IPS DF 6.9 (cell line): ENCODE measurements around the gene CELA2A.
"Not testable (repeated sequence)": the region's sequence is repeated elsewhere in the genome, so short reads cannot be mapped to it uniquely, and the experiment has no call there.

ENCODE experiments used
- DNase-seq: peaks from one replicate; pipeline ENCODE4 v3.0.0-alpha.2; 2013; ENCODE audit warnings: low read depth, low spot score
- H3K27ac ChIP-seq: one replicate; pipeline ENCODE4 v1.5.1; 2013; ENCODE audit warnings: low read length, control low read depth
- H3K27me3 ChIP-seq: 2 replicates; pipeline ENCODE4 v1.6.1; 2013; ENCODE audit warnings: mild to moderate bottlenecking, low read length; ENCODE audit not compliant: control insufficient read depth, insufficient read depth
- H3K36me3 ChIP-seq: 2 replicates; pipeline ENCODE4 v1.6.1; 2013; ENCODE audit warnings: low read length; ENCODE audit not compliant: control insufficient read depth, insufficient read depth
- H3K4me1 ChIP-seq: 2 replicates; pipeline ENCODE4 v1.6.1; 2013; ENCODE audit warnings: low read length; ENCODE audit not compliant: control insufficient read depth, insufficient read depth
- H3K4me3 ChIP-seq: 2 replicates; pipeline ENCODE4 v1.5.1; 2013; ENCODE audit warnings: mild to moderate bottlenecking, low read length
- H3K9me3 ChIP-seq: 2 replicates; pipeline ENCODE4 v1.6.1; 2013; ENCODE audit warnings: low read length, inconsistent platforms; ENCODE audit not compliant: control insufficient read depth, insufficient read depth
- WGBS: extraction: QIAGEN DNeasy Blood & Tissue Kit; methylation state at CpG from one replicate; pipeline ENCODE4 v1.1.7; 2013; ENCODE audit warnings: mixed read lengths, missing lambda C conversion rate; ENCODE audit not compliant: insufficient read length, insufficient coverage; 5-methylcytosine and 5-hydroxymethylcytosine counted together

CELA2A gene

DNA sequence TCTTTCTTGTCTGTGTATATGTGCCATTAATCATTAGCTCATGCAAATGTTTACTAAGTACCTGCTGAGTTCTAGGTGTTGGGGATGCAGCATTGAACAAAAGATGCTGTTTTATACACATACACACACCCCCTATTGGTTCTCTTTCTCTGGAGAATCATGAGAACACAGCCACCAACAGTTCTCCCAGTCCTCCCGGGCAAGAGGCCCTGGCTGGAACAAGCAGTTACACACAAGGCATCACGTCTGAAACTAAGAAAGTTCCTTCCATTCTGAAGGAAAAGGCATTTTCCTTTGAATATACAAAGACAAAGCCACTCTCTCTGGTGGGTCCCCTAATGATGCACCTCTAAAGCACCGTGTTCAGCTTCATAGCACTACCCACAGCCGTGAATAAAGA lies 56.7 kb downstream of the CELA2A start:
- Histone ChIP-seq H3K27me3 (no peaks in the 10 kb centered on the region), H3K4me3 (no peak overlapping the region), H3K4me1 (peaks cover 4% of the 10 kb centered on the region; the same call in 1 of the 2 replicates), H3K9me3 (no peaks in the 10 kb centered on the region), H3K27ac (no peak overlapping the region), H3K36me3 (0 out of 2 replicates have a peak, but pooled peaks cover 4% of the 10 kb centered on the region)
- WGBS = no CpG with 5 or more reads among the region's 4 CpGs
- no peak for DNase-seq

- WGBS = no CpG with 5 or more reads among the region's 3 CpGs
- Histone ChIP-seq H3K4me1 (peaks cover 4% of the 10 kb centered on the region; the same call in 1 of the 2 replicates), H3K4me3 (no peak overlapping the region), H3K36me3 (0 out of 2 replicates have a peak, but pooled peaks cover 4% of the 10 kb centered on the region), H3K27me3 (no peaks in the 10 kb centered on the region), H3K27ac (no peak overlapping the region), H3K9me3 (no peaks in the 10 kb centered on the region)
- DNase-seq = no peak
Observed at GRCh38 chr1:15513919-15514318, 57.4 kb downstream of the CELA2A start.

- no CpG with 5 or more reads among the region's 5 CpGs for WGBS
- not testable (repeated sequence) for H3K9me3 ChIP-seq, H3K4me1 ChIP-seq, DNase-seq, H3K4me3 ChIP-seq, H3K36me3 ChIP-seq, H3K27me3 ChIP-seq, H3K27ac ChIP-seq
Observed at GRCh38 chr1:15514557-15514956, 58.0 kb downstream of the CELA2A start.

DNA sequence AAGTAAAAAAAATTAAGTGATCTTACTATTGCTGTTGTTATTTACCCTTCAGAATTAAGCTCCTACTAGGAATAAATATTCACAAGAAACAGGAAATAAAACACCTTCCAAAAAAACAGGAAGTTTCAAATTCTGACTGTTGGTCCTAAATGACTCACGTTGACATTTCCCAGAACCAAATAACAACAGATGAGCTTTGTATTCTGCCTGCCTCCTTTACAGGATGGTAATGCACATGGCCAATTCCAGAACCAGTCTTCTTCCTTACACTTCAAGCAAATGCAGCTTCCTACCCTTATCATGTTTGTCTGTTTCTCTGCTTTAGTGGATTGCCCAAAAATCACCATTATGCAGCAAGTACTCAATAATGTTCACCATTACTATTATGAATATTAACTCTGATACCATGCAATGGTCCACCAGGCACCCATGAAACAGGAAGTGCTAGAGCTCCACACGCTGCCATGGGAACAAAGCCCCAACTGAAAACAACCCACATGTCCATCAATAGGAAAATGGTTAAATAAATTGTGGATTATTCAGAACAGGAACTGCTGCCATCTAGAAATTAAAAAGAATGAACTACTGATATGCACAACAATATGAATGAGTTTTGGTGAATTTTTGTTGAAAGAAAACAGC lies 58.6 kb downstream of the CELA2A start:
- 0 out of 2 replicates have a peak, but pooled peaks cover 4% of the 10 kb centered on the region for H3K36me3 ChIP-seq
- H3K4me3 ChIP-seq = no peak overlapping the region
- 0 out of 2 replicates have a peak, but pooled peaks cover 2% of the 10 kb centered on the region for H3K4me1 ChIP-seq
- H3K27me3 ChIP-seq = no peaks in the 10 kb centered on the region
- no CpG with 5 or more reads among the region's 2 CpGs for WGBS
- no peak for DNase-seq
- no peaks in the 10 kb centered on the region for H3K9me3 ChIP-seq
- H3K27ac ChIP-seq = no peak overlapping the region

GRCh38 chr1:15519625-15520024 lies 63.1 kb downstream of the CELA2A start:
- Histone ChIP-seq H3K9me3 (no peaks in the 10 kb centered on the region), H3K4me1 (peaks cover 2% of the 10 kb centered on the region), H3K36me3 (0 out of 2 replicates have a peak, but pooled peaks cover 4% of the 10 kb centered on the region), H3K27me3 (no peaks in the 10 kb centered on the region), H3K27ac (no peak overlapping the region), H3K4me3 (no peak overlapping the region)
- no CpG with 5 or more reads among the region's 3 CpGs for WGBS
- DNase-seq = no peak

DNA sequence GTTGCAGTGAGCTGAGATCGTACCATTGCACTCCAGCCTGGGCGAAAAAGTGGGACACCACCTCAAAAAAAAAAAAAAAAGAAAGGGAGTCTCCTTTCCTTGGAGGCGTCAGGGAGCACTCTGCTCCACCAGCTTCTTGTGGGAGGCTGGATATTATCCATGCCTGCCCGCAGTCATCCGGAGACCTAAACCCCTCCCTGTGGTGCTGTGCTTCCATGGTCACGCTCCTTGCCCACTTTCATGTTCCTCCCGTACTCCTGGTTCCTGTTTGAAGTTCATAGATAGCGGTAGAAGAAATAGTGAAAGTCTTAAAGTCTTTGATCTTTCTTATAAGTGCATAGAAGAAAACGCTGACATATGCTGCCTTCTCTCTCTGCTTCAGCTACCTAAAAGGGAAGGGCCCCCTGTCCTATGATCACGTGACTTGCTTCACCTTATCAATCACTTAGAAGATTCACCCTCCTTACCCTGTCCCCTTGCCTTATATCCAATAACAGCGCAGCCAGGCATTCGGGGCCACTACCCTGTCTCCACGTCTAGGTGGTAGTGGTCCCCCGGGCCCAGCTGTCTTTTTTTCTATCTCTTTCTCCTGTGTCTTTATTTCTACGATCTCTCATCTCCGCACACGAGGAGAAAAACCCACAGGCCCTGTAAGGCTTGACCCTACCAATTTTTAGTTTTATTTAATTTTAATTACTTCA lies 64.8 kb downstream of the CELA2A start:
- DNase-seq, H3K27ac ChIP-seq, H3K4me1 ChIP-seq, H3K36me3 ChIP-seq, H3K9me3 ChIP-seq, H3K27me3 ChIP-seq, H3K4me3 ChIP-seq: not testable (repeated sequence)
- WGBS = no CpG with 5 or more reads among the region's 17 CpGs
